Fibroblast of villous mesenchyme (primary cell): ENCODE data around the gene TRIM40. TPM values are rescaled to one million over a fixed set of nuclear protein-coding genes. Genes with fewer than 3 reads are reported as not detected.

Source experiments
- DNase-seq: peaks from one replicate; pipeline ENCODE4 v3.0.0-alpha.2; 2010; ENCODE audit warnings: low read depth
- H3K4me3 ChIP-seq: 2 replicates; pipeline ENCODE4 v1.5.1; 2011; ENCODE audit warnings: low read depth, mild to moderate bottlenecking, low read length
- CTCF ChIP-seq: IDR thresholded peaks from 2 replicates; pipeline ENCODE4 v1.5.1; 2012; ENCODE audit warnings: low read depth, mild to moderate bottlenecking, low read length; ENCODE audit not compliant: insufficient read depth
- small RNA-seq: library from RNA; depleted of rRNA; stranded (forward); fragments of <200 nt; gene quantifications from one replicate; pipeline ENCODE3, GENCODE V24; 2012
- total RNA-seq: library from RNA; depleted of rRNA; stranded (reverse); fragments of >200 nt; gene quantifications from 2 replicates; pipeline ENCODE4 v1.2.3, GENCODE V29; 2012

The TRIM40 gene
- total RNA-seq, 1 donor: not detected

GRCh38 chr6:30194797-30195690 is 59.1 kb downstream of the TRIM40 start:
- no peak for DNase-seq
- no peak for TF ChIP-seq CTCF
- H3K4me3 ChIP-seq: no peak overlapping the region

GRCh38 chr6:30195951-30196350 is 60.0 kb downstream of the TRIM40 start:
- H3K4me3 ChIP-seq: no peak overlapping the region
- DNase-seq: no peak
- TF ChIP-seq CTCF: no peak

DNA sequence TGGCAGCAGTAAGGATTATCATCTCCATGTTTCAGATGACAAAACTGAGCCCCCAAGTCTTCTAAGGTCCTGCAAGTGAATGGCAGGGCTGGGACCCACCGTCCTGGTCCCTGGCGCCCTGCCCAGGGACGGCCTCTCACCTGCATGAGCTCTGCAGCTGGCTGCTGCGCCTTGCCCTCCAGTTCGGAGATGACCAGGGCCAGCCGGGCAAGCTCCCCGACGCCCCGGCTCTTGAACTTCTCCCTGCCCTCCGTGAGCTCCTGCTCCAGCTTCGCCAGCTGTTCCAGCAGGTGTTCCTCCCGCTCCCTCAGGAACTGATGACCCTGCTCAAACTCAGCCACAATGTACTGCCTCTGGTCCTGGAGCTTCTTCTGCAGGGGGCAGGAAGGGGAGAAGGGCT is 60.4 kb downstream of the TRIM40 start:
- no peak for DNase-seq
- no peak for TF ChIP-seq CTCF
- H3K4me3 ChIP-seq: no peak overlapping the region

Small RNAs within 50 kb of the gene (small RNA-seq; reads per million reads assigned to genes)
- not detected for gene RF00554

Other genes starting within 250 kb of the TRIM40 start
- 325 and 421 TPM in 2 replicates for gene HLA-A, start 193.6 kb upstream of the TRIM40 start, total RNA-seq
- 20.0 and 20.3 TPM in 2 replicates for gene POLR1H, start 74.9 kb upstream of the TRIM40 start, total RNA-seq
- 23.7 and 33.2 TPM in 2 replicates for gene PPP1R11, start 68.9 kb upstream of the TRIM40 start, total RNA-seq
- gene RNF39, start 60.4 kb upstream of the TRIM40 start, total RNA-seq: not detected in 2 replicates
- gene TRIM31, start 23.1 kb upstream of the TRIM40 start, total RNA-seq: not detected in 2 replicates
- not detected in 2 replicates for gene TRIM10, start 25.1 kb downstream of the TRIM40 start, total RNA-seq
- not detected in 2 replicates for gene TRIM15, start 27.4 kb downstream of the TRIM40 start, total RNA-seq
- gene TRIM26, start 77.3 kb downstream of the TRIM40 start, total RNA-seq: 20.9 and 21.2 TPM in 2 replicates
- 10.8 and 11.3 TPM in 2 replicates for gene TRIM39, start 190.8 kb downstream of the TRIM40 start, total RNA-seq
- gene RPP21, start 209.0 kb downstream of the TRIM40 start, total RNA-seq: 26.3 and 45.4 TPM in 2 replicates